ENCODE results near the gene TMEM86B.

TMEM86B gene

DNA sequence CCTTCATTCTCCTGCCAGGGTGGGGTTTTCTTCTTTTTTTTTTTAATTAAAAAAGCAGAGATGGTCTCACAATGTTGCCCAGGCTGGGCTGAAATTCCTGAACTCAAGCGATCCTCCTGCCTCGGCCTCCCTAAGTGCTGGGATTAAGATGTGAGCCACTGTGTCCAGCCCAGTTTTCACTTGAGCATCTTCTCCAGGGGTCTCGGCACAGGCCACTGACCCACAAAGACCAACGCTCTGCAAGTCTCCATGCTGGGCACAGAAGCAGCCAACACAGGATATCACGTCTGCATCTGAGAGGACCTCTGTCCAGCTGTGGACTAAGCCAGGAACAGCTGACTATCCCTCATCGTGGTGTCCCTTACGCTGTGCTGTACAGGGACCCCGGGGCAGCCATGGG, 9.5 kb upstream of the TMEM86B start:
- H3K36me3 ChIP-seq (ENCODE audit: control insufficient read depth, insufficient read depth, low read length), result peaks cover 86% of the 10 kb centered on the region
- H3K9me3 ChIP-seq (ENCODE audit: control insufficient read depth, insufficient read depth, low read depth, low read length), result no peaks in the 10 kb centered on the region
- H3K4me3 ChIP-seq (ENCODE audit: low read depth, low read length), result no peak overlapping the region
- no peak overlapping the region for H3K27ac ChIP-seq (ENCODE audit: low read depth, low read length)
- no peaks in the 10 kb centered on the region for H3K4me1 ChIP-seq (ENCODE audit: control insufficient read depth, insufficient read depth, low read length)
- H3K9ac ChIP-seq (ENCODE audit: low read length), result no peak overlapping the region
- H3K27me3 ChIP-seq (ENCODE audit: control insufficient read depth, insufficient read depth, low read length), result no peaks in the 10 kb centered on the region

DNA sequence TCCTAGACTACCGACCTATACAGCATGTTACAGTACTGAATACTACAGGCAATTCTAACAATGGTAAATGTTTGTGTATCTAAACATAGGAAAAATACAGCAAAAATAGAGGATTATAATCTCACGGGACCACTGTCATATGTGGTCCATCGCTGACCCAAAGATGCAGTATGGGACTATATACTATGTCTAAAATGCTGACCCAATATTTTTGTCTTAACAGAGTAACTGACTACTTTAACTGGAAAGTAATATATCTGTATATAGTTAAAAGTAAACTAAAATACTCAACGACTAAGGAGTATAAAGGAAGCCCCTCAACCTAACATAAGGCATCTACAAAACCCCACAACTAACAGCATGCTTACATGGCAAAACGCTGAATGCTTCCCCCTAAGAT, 4.4 kb upstream of the TMEM86B start:
- Histone ChIP-seq H3K4me1 (ENCODE audit: control insufficient read depth, insufficient read depth, low read length) (no peaks in the 10 kb centered on the region), H3K36me3 (ENCODE audit: control insufficient read depth, insufficient read depth, low read length) (peaks cover 83% of the 10 kb centered on the region), H3K9ac (ENCODE audit: low read length) (no peak overlapping the region), H3K27ac (ENCODE audit: low read depth, low read length) (no peak overlapping the region), H3K27me3 (ENCODE audit: control insufficient read depth, insufficient read depth, low read length) (no peaks in the 10 kb centered on the region), H3K9me3 (ENCODE audit: control insufficient read depth, insufficient read depth, low read depth, low read length) (no peaks in the 10 kb centered on the region), H3K4me3 (ENCODE audit: low read depth, low read length) (no peak overlapping the region)

DNA sequence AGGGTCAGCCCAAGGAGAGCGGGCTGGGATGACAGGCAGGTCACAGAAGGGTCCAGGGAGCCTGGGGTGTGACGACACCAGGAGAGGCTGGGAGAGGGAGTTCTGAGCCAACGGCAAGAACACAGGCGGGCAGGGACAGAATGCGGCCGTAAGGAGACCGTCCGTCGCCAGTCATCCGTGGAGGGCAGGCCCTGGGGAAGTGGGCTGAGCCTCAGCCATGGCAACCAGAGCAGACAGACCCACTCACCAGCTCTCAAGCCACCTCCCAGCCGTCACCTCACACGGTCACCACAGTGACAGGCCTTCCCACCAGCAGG, 3.7 kb upstream of the TMEM86B start:
- H3K4me3 ChIP-seq (ENCODE audit: low read depth, low read length), result no peak overlapping the region
- peaks cover 84% of the 10 kb centered on the region for H3K36me3 ChIP-seq (ENCODE audit: control insufficient read depth, insufficient read depth, low read length)
- no peak overlapping the region for H3K9ac ChIP-seq (ENCODE audit: low read length)
- H3K27me3 ChIP-seq (ENCODE audit: control insufficient read depth, insufficient read depth, low read length), result no peaks in the 10 kb centered on the region
- H3K27ac ChIP-seq (ENCODE audit: low read depth, low read length), result no peak overlapping the region
- no peaks in the 10 kb centered on the region for H3K4me1 ChIP-seq (ENCODE audit: control insufficient read depth, insufficient read depth, low read length)
- H3K9me3 ChIP-seq (ENCODE audit: control insufficient read depth, insufficient read depth, low read depth, low read length), result no peaks in the 10 kb centered on the region

DNA sequence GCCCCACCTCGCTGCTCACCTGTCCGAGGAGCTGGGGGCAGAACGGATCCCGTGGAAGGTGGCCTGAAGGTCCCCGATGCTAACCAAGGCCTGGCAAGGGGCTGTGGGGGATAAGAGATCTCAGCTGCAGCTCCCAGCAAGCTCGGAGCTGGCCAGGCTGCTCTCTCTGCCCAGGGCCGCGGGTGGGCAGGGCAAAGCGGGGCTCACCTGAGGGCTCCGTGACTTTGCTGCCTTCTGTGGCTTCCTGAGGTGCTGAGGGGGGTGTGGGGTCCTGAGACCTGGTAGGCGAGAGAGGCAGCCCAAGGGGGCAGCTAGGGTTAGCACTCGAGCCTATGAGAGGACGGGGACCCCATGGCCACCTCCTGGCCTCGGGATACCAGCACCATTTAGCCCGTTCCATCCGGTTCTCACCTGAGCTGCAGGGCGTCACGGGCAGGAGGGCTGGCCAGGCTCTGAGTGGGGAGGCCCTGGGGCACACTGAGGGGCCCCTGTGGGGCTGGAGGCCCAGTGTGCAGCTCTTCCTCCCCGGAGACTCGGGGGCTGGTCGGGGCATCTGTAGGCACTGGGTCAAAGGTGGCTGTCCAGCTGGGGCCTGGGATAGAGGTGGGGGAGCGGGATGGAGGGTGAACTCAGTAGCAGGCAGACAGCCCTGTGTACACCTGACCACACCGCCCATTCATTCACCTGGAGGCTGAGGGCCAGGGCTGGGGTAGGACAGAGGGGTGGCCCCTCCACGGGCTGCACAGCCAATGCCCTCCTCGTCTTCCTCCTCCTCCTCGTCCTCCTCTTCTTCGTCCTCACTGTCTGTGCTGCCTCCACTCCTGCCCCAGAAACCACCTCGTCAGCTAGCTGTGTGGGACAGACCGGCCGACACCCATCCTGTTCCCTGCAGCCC, 3.1 kb upstream of the TMEM86B start:
- peaks cover 84% of the 10 kb centered on the region for H3K36me3 ChIP-seq (ENCODE audit: control insufficient read depth, insufficient read depth, low read length)
- no peak overlapping the region for H3K9ac ChIP-seq (ENCODE audit: low read length)
- no peak overlapping the region for H3K4me3 ChIP-seq (ENCODE audit: low read depth, low read length)
- no peaks in the 10 kb centered on the region for H3K9me3 ChIP-seq (ENCODE audit: control insufficient read depth, insufficient read depth, low read depth, low read length)
- H3K27me3 ChIP-seq (ENCODE audit: control insufficient read depth, insufficient read depth, low read length), result no peaks in the 10 kb centered on the region
- H3K4me1 ChIP-seq (ENCODE audit: control insufficient read depth, insufficient read depth, low read length), result no peaks in the 10 kb centered on the region
- no peak overlapping the region for H3K27ac ChIP-seq (ENCODE audit: low read depth, low read length)

DNA sequence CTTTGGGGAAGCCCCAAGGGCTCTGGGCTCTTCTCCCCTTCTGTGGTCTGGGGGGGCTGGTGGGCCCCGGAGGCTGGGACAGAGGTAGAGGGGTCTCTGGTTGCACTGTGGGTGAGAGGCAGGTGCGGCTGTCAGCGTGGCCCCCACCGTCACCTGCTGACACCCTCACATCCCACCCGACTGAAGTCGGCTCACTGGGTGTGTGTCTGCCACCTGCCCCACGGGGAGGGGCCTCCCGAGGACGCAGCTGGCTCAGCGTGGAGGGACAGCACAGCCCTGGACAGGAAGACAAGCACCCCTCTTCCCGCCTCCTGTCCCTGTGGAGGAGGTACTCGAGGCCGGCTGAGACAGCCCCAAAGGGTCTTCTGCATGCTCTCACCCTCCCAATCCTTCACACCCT, 2.2 kb upstream of the TMEM86B start:
- H3K9me3 ChIP-seq (ENCODE audit: control insufficient read depth, insufficient read depth, low read depth, low read length), result no peaks in the 10 kb centered on the region
- H3K9ac ChIP-seq (ENCODE audit: low read length), result no peak overlapping the region
- no peaks in the 10 kb centered on the region for H3K27me3 ChIP-seq (ENCODE audit: control insufficient read depth, insufficient read depth, low read length)
- no peak overlapping the region for H3K4me3 ChIP-seq (ENCODE audit: low read depth, low read length)
- no peaks in the 10 kb centered on the region for H3K4me1 ChIP-seq (ENCODE audit: control insufficient read depth, insufficient read depth, low read length)
- H3K36me3 ChIP-seq (ENCODE audit: control insufficient read depth, insufficient read depth, low read length), result peaks cover 77% of the 10 kb centered on the region
- H3K27ac ChIP-seq (ENCODE audit: low read depth, low read length), result no peak overlapping the region

DNA sequence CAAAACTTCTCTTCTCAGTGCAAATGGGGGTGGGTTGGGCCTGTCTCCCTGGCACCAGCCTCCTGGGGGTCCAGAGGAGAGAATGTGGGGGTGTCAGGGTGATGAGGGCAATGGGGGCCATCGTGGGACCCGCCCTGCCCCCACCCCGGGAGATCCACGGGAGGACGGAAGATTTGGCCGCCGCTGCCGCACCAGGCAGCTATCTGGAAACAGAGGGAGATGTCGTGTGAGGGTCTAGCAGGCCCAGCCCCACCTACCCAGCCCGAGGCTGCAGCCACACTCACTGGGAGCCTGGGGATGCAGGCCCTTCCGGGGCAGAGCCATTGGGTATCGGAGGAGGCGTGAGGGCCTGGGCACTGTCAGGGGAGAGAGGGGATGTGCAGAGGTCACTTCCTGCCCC, 1.8 kb upstream of the TMEM86B start:
- H3K27ac ChIP-seq (ENCODE audit: low read depth, low read length), result no peak overlapping the region
- H3K4me3 ChIP-seq (ENCODE audit: low read depth, low read length), result no peak overlapping the region
- peaks cover 76% of the 10 kb centered on the region for H3K36me3 ChIP-seq (ENCODE audit: control insufficient read depth, insufficient read depth, low read length)
- H3K27me3 ChIP-seq (ENCODE audit: control insufficient read depth, insufficient read depth, low read length), result no peaks in the 10 kb centered on the region
- no peaks in the 10 kb centered on the region for H3K4me1 ChIP-seq (ENCODE audit: control insufficient read depth, insufficient read depth, low read length)
- no peaks in the 10 kb centered on the region for H3K9me3 ChIP-seq (ENCODE audit: control insufficient read depth, insufficient read depth, low read depth, low read length)
- no peak overlapping the region for H3K9ac ChIP-seq (ENCODE audit: low read length)

DNA sequence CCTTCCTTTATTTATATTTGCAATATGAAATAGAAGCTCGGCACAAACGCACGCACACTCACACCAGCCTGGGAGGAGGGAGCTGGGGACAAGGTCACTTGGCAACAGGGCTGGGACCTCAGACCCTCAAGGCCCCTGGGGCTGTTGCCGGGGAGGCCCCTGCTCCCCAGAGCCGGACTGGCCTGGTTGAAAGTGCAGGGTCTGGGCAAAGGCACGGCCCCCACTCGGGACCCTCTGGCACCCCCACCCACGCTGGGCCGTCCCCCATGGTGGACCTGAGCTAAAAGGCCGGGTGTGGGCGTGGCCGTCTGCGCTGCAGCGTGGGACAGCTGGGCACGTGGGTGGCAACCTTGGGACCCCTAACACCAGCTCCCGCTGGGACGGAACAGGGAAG, 1.2 kb upstream of the TMEM86B start:
- Histone ChIP-seq H3K4me1 (ENCODE audit: control insufficient read depth, insufficient read depth, low read length) (no peaks in the 10 kb centered on the region), H3K9me3 (ENCODE audit: control insufficient read depth, insufficient read depth, low read depth, low read length) (no peaks in the 10 kb centered on the region), H3K36me3 (ENCODE audit: control insufficient read depth, insufficient read depth, low read length) (peaks cover 71% of the 10 kb centered on the region), H3K4me3 (ENCODE audit: low read depth, low read length) (no peak overlapping the region), H3K27ac (ENCODE audit: low read depth, low read length) (no peak overlapping the region), H3K9ac (ENCODE audit: low read length) (no peak overlapping the region), H3K27me3 (ENCODE audit: control insufficient read depth, insufficient read depth, low read length) (no peaks in the 10 kb centered on the region)

DNA sequence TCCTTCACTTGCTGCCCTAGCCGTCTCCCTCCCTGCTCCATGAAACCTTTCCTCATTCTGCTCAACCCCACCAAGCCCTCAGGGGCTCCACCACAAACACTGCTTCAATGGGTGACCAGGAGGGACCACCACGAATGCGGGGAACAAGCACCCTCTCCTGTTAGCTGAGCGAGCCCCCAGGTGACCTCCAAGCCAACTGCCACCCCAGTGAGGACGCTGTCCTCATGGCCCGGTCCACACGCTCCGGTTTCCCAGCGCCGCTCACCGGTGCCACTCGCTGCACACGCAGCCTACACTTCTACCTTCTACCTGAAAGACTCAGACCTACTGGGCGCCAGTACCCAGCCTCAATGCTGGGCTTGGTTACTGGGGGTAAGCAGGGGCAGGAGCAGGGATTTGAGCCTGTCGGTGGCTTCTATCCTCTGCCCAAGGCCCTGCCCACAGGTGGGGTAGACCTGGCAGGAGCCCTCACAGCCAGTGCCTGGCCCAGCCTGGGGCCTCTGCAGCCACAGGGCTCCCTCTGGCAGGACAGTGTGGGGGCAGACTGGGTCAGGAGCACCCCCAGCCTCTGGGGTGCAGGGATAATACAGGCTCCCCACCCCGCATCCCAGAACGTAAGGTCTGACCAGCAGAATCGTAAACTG, 704 bp upstream of the TMEM86B start:
- Histone ChIP-seq H3K27ac (ENCODE audit: low read depth, low read length) (no peak overlapping the region), H3K4me1 (ENCODE audit: control insufficient read depth, insufficient read depth, low read length) (no peaks in the 10 kb centered on the region), H3K27me3 (ENCODE audit: control insufficient read depth, insufficient read depth, low read length) (no peaks in the 10 kb centered on the region), H3K36me3 (ENCODE audit: control insufficient read depth, insufficient read depth, low read length) (peaks cover 66% of the 10 kb centered on the region), H3K4me3 (ENCODE audit: low read depth, low read length) (no peak overlapping the region), H3K9ac (ENCODE audit: low read length) (no peak overlapping the region), H3K9me3 (ENCODE audit: control insufficient read depth, insufficient read depth, low read depth, low read length) (no peaks in the 10 kb centered on the region)

DNA sequence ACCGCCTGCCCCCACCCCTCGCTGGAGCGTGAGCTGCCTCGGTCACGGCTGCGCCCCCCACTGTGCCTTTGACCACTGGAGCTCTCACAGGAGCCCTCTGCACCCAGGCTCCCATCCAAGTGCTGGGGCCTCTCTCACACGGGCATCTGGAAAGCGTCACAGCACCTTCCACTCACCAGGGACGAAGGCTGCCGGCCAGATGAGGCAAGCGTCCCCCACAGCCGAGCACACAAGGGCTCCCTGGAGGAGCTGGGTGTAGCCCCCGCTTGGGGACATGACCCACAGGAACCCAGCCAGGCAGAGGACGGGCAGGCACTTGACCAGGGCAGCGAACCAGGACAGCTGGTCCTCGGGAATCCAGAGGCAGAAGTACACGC, 560 bp downstream of the TMEM86B start:
- Histone ChIP-seq H3K27ac (ENCODE audit: low read depth, low read length) (no peak overlapping the region; the same call in 1 of the 2 replicates), H3K4me1 (ENCODE audit: control insufficient read depth, insufficient read depth, low read length) (no peaks in the 10 kb centered on the region), H3K27me3 (ENCODE audit: control insufficient read depth, insufficient read depth, low read length) (no peaks in the 10 kb centered on the region), H3K9me3 (ENCODE audit: control insufficient read depth, insufficient read depth, low read depth, low read length) (no peaks in the 10 kb centered on the region), H3K4me3 (ENCODE audit: low read depth, low read length) (no peak overlapping the region), H3K9ac (ENCODE audit: low read length) (no peak overlapping the region), H3K36me3 (ENCODE audit: control insufficient read depth, insufficient read depth, low read length) (peaks cover 63% of the 10 kb centered on the region)

DNA sequence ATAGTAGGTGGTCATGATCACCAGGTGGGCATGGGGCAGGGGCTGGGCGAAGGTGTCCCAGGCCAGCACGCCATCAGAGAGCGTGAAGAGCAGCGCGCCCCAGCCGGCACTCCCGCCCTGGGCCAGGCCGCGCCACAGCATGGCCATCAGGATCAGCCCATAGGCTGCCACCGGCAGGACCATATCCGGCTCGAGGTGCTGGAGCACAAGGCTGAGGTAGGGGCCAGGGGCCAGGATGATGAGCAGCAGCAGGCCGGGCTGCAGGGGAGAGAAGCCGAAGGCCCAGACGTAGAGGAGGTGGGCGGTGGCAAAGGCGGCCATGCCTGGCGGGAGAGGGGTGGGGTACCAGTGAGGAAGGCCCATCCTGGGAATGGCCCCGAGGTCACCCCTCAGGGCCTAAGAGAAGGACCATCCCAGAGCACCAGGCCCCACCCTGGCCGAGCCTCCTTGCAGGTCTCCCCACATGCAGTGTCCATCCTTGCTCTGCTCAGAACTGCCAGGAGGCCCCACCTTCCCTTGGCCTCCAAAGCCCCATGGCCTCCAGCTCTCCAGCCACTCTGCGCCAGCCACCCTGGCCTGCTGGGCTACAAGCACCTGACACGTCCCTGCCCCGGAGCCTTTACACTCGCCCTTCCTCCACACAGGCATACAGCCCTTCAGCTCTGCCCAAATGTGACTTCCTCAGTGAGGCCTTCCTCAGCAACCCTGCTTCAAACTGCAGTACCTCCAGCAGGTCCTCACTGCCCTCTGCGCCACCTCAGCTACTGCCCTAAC, 1.1 kb downstream of the TMEM86B start:
- Histone ChIP-seq H3K27me3 (ENCODE audit: control insufficient read depth, insufficient read depth, low read length) (no peaks in the 10 kb centered on the region), H3K36me3 (ENCODE audit: control insufficient read depth, insufficient read depth, low read length) (peaks cover 57% of the 10 kb centered on the region), H3K27ac (ENCODE audit: low read depth, low read length) (no peak overlapping the region), H3K4me1 (ENCODE audit: control insufficient read depth, insufficient read depth, low read length) (no peaks in the 10 kb centered on the region), H3K9ac (ENCODE audit: low read length) (no peak overlapping the region), H3K4me3 (ENCODE audit: low read depth, low read length) (no peak overlapping the region), H3K9me3 (ENCODE audit: control insufficient read depth, insufficient read depth, low read depth, low read length) (no peaks in the 10 kb centered on the region)

DNA sequence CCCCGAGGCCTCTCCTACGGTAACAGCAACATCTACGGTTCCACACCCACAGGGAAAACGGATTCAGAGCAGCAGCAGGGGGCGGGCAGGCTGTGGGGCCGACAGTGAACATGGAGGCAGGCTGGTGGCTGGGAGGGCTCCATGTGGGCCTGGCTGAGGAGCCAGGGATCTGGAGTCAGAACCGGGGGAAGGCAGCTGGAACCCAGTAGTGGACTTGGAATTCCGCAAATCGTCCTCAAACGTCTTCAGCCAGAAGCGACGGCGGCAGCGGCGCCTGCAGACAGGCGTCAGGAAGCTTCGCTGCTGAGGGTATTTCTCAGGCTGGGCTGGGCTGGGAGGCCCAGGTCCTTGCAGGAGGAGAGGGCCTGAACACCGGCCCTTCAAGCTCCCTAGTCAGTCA, 1.8 kb downstream of the TMEM86B start:
- Histone ChIP-seq H3K9ac (ENCODE audit: low read length) (no peak overlapping the region), H3K36me3 (ENCODE audit: control insufficient read depth, insufficient read depth, low read length) (peaks cover 51% of the 10 kb centered on the region), H3K4me3 (ENCODE audit: low read depth, low read length) (no peak overlapping the region), H3K27ac (ENCODE audit: low read depth, low read length) (no peak overlapping the region), H3K9me3 (ENCODE audit: control insufficient read depth, insufficient read depth, low read depth, low read length) (no peaks in the 10 kb centered on the region), H3K4me1 (ENCODE audit: control insufficient read depth, insufficient read depth, low read length) (no peaks in the 10 kb centered on the region), H3K27me3 (ENCODE audit: control insufficient read depth, insufficient read depth, low read length) (no peaks in the 10 kb centered on the region)
